GM12873 (cell line): ENCODE measurements around the gene NCKAP5.

Experiments used
- TF ChIP-seq, protein P1 (sequence below): IDR thresholded peaks from 2 replicates; pipeline ENCODE4 v1.5.1; 2012; ENCODE audit warnings: low read depth, mild to moderate bottlenecking, moderate library complexity, low read length, control low read depth; ENCODE audit not compliant: insufficient read depth; ENCODE audit errors: missing control alignments

NCKAP5 gene

GRCh38 chr2:133602538-133602937 lies 34.3 kb upstream of the NCKAP5 start:
- TF ChIP-seq, protein P1, sequence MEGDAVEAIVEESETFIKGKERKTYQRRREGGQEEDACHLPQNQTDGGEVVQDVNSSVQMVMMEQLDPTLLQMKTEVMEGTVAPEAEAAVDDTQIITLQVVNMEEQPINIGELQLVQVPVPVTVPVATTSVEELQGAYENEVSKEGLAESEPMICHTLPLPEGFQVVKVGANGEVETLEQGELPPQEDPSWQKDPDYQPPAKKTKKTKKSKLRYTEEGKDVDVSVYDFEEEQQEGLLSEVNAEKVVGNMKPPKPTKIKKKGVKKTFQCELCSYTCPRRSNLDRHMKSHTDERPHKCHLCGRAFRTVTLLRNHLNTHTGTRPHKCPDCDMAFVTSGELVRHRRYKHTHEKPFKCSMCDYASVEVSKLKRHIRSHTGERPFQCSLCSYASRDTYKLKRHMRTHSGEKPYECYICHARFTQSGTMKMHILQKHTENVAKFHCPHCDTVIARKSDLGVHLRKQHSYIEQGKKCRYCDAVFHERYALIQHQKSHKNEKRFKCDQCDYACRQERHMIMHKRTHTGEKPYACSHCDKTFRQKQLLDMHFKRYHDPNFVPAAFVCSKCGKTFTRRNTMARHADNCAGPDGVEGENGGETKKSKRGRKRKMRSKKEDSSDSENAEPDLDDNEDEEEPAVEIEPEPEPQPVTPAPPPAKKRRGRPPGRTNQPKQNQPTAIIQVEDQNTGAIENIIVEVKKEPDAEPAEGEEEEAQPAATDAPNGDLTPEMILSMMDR: no peak

DNA sequence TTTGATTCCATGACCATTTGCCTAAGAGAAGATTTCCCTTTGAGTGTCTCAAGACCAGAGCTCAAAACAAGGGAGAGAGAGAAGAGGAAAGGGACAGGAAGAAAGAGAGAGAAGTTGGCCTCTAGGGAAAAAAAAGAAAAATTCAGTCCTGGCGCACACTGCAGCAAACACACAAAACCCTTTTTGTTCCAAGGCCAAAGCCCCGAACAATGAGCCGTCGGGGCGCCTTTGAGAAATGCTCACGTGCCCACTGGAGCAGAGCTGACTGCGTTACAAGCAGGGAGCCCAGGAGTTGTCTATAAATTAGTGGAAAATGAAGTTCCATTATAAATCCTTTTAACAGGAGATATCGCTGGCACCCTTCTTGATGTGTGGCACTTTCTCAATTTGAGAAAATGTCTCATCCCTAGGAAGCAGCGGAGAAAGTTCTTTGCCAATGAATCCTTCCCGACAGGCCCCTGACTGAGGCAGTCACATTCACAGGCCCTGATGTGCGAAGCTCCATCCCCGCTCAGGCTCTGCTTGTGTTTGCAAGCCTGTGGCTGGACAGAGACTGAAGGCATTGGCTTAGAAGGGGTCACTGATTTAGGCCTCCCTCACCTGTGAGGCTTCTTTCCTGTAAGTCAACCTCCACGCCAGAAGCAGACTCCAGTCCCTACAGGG lies 32.1 kb upstream of the NCKAP5 start:
- TF ChIP-seq, protein P1: no peak

DNA sequence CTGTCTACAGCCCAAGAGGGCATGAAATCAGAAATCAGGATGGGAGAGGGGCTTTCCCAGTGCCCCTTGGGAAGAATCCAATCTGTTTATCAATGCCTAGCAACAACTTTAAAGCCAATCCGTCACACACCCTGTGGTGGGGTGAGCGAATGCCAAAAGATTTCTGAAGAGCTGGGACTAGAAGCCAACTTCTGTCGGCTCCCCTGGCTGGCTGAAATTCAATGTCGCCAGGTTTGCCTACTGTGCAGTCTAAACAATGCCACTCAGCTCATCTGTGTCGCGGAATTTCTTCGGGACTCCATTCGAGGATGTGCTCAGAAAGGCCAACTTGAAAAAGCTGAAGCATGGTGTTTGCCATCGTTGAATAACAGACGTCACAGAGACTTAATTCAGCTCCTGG lies 31.5 kb upstream of the NCKAP5 start:
- TF ChIP-seq, protein P1: no peak

- TF ChIP-seq, protein P1: no peak
Measured at GRCh38 chr2:133599211-133599803, 31.0 kb upstream of the NCKAP5 start.

DNA sequence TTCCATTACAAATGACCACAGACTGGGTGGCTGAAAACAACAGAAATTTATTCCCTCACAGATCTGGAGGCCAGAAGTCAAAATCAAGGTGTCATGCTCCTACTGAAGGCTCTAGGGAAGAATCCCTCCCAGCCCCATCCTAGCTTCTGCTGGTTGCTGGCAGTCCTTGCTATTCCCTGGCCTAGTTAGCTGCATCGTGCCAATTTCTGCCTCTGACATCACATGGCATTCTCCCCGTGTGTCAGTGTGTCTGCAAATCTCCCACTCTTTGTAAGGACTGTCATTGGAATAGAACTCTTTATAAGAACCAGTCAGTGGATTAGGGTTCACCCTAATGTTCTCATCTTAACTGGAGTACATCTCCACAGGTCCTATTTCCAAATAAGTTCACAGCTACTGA lies 30.5 kb upstream of the NCKAP5 start:
- TF ChIP-seq, protein P1: no peak

GRCh38 chr2:133596701-133597393 lies 28.6 kb upstream of the NCKAP5 start:
- TF ChIP-seq, protein P1: no peak

GRCh38 chr2:133591164-133591563 lies 22.9 kb upstream of the NCKAP5 start:
- TF ChIP-seq, protein P1: no peak
